GM21526 (cell line): ENCODE results near the gene CTNNAL1.
A peak's percentile ranks its signal among the peaks of the same experiment; 100 is the strongest.
"Not testable (repeated sequence)": the region's sequence is repeated elsewhere in the genome, so short reads cannot be mapped to it uniquely, and the experiment has no call there.

Experiments used
- ATAC-seq: cut with Tn5 transposase; IDR thresholded peaks from one replicate; pipeline ENCODE4 v1.9.1; 2021; ENCODE audit warnings: moderate library complexity; ENCODE audit not compliant: unreplicated experiment, low FRiP score

CTNNAL1 gene

GRCh38 chr9:108934323-108934893 lies 78.9 kb downstream of the CTNNAL1 start, which contains the start of gene ABITRAM:
Gene ABITRAM, plus strand, starts transcription at chr9:108934400. Its CDS starts 87 bp downstream, at chr9:108934487.
- ATAC-seq: peak; percentile 81

GRCh38 chr9:108933718-108934322 lies 79.5 kb downstream of the CTNNAL1 start, which contains the start of gene ELP1:
Gene ELP1, minus strand, starts transcription at chr9:108934124. Its CDS starts 2,978 bp downstream, at chr9:108931146.
- peak; percentile 90 for ATAC-seq

DNA sequence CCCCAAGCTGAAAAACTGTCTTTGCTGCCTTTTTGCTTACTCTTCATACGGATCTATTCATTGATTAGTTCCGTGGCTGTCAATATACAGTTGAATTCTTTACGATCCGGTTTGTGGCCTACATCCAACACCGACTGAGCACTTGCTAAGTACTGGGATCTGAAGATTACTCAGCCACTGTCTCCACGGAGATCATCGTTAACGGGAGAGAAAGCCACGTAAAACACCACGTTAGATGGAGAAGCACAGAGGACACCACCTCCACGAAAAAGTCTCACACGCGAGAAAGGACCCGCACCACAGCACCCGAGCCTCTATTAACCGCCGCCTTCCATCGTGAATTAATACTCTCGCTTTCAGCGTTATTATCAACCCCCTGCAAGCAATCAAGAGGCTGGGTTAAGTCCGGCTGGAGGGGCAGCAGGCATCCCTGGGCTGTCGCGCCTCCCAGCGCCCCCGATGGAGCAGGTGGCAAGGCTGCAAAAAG lies 80.0 kb downstream of the CTNNAL1 start:
- ATAC-seq: no peak

GRCh38 chr9:108928386-108928785 lies 84.9 kb downstream of the CTNNAL1 start:
- ATAC-seq: no peak

DNA sequence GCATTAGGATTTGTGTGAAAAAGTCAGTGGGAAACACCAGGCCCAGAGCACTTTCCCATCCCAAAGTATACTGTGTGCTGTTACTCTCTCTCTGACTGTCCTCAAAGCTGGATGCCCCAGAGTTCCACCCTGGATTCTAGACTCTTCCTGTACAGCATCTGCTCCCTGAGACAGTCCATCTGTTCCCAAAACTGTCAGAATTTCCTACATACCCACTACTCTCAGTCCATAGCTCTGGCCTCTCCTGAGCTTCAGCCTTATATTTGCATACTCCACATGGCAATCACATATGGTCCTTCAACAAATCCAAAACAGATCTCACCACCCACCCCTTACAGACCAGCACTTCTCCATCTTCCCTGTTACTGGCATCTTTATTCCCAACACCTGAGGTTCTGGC lies 88.8 kb downstream of the CTNNAL1 start:
- ATAC-seq: no peak

DNA sequence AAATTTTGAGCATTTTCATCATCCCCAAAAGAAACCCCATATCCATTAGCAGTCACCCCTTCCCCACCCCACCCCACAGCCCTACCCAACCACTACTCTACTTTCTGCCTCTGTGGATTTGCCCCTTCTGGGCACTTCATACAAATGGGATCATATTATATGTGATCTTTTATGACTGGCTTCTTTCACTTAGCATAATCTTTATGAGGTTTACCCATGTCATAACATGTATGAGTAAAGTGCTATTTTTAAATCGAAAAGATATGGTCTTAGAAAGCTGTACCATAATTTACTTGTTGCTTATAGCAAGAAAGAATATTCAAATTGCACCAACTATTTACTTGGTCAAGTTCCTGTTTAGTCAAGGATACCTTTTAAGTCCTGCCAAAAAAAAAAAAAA lies 92.1 kb downstream of the CTNNAL1 start:
- ATAC-seq: no peak

DNA sequence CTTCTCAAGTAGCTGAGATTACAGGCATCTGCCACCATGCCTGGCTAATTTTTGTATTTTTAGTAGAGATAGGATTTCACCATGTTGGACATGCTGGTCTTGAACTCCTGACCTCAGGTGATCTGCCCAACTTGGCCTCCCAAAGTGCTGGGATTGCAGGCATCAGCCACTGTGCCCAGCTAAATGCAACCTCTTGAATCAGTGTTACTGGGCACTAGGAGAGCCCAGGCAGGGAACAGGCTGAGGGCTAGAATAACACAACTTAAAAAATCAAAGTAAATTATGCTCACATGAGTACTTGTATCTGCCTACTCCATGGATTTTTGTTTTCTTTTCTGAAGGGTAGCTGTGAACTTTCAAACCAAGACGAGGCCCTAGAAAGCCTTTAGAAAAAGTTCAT lies 92.9 kb downstream of the CTNNAL1 start:
- ATAC-seq: not testable (repeated sequence)

- ATAC-seq: no peak
These were observed 93.8 kb downstream of the CTNNAL1 start for GRCh38 chr9:108919517-108919916.

DNA sequence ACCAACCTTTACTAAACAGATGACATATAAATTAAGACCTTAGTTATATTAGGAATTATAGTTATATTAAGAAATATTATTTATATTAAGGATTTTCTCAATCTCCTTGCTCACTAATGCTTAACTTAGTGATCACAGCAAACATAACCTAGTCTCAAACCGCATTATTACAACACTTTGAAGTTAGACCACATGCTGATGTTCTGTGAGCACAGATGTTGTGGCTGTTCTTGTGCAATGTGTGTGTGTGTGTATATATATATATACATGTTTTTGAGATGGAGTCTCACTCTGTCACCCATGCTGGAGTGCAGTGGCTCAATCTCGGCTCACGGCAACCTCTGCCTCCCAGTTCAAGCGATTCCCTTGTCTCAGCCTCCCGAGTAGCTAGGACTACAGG lies 99.9 kb downstream of the CTNNAL1 start:
- ATAC-seq: no peak

DNA sequence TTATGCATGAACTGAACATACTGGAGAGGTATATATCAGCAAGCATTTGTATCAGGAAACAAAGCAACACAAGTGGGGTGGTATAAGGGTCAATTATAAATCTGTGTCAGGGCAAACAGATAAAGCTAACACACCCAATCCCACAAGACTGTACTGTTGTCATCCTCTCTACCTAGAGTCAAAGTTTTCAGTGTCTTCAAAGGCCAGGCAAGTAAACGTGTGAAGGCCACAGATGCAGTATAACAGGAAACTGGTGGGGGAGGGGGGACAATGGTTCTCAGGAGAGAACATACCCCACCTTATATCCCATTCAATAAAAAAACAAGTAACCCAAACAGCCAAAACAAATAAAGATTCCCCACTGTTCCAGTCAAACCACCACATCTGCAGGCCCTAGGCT lies 101.5 kb downstream of the CTNNAL1 start:
- ATAC-seq: no peak

DNA sequence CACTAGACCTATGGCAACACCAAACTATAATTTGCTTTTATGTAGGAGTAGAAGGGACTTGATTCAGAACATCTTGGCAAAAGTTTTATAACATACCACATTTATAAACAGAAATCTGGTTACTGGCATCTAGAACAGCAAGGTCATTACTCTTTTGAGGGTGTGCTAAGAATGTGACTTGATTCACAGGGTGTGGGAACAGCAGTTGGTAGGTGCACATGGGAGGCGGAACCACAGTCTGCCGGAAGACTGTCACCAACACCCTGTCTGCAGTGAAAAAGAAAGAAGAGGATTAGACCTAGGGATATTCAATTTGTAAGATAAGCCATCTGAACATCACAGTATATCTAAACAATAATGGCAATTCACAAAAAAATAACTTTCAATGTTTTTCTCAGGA lies 102.4 kb downstream of the CTNNAL1 start:
- no peak for ATAC-seq

- no peak for ATAC-seq
These were observed 102.9 kb downstream of the CTNNAL1 start for GRCh38 chr9:108910402-108910801.

- no peak for ATAC-seq
These were observed 107.8 kb downstream of the CTNNAL1 start for GRCh38 chr9:108905494-108905893.

GRCh38 chr9:108904161-108904560 lies 109.1 kb downstream of the CTNNAL1 start:
- no peak for ATAC-seq

- ATAC-seq: no peak
These were observed 109.7 kb downstream of the CTNNAL1 start for GRCh38 chr9:108903420-108904103.

- no peak for ATAC-seq
These were observed 113.1 kb downstream of the CTNNAL1 start for GRCh38 chr9:108900176-108900575.

DNA sequence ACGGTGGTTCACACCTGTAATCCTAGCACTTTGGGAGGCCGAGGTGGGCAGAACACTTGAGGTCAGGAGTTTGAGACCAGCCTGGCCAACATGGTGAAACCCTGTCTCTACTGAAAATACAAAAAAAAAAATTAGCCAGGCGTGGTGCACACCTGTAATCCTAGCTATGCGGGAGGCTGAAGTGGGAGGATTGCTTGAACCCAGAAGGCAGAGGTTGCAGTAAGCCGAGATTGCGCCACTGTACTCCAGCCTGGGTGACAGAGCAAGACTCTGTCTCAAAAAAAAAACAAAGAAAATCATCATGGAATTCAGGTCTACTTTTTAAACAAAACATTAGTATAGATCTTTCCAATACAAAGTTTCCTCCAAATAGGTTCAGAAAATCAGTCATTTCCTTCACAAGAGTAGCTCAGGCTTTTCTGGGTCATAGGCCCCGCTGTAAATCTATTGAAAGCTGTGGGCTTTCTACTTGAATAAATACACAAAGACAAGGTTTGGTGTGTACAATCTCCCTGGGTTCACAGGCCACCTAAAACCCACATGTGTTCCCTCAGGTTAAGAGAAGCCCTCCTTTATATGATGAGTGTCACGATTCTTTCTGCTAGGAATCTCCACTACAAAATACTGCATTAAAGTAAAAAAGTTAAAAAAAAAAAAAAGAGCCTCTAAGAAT lies 114.1 kb downstream of the CTNNAL1 start:
- ATAC-seq: not testable (repeated sequence)

- ATAC-seq: no peak
These were observed 115.8 kb downstream of the CTNNAL1 start for GRCh38 chr9:108897324-108898096.

- no peak for ATAC-seq
These were observed 118.9 kb downstream of the CTNNAL1 start for GRCh38 chr9:108894225-108894997.
